Endometrial microvascular endothelial cells (primary cell): ENCODE measurements around the gene ARAP1. TPM values are rescaled to one million over a fixed set of nuclear protein-coding genes. Genes with fewer than 3 reads are reported as not detected.

Experiments
- in situ Hi-C: cut with HindIII; loops from 2 replicates; pipeline ENCODE4 v1.10.0; 2017; ENCODE audit warnings: low sequenced_read_pairs, low pct_unique_long_range_greater_than_20kb; ENCODE audit errors: inconsistent ontology term
- total RNA-seq: library from RNA; depleted of rRNA; stranded (reverse); fragments of >200 nt; gene quantifications from one replicate; pipeline ENCODE4 v1.2.3, GENCODE V29; 2015; ENCODE audit errors: inconsistent ontology term

The ARAP1 gene
- total RNA-seq, 1 donor from 2014 or later, result 76.5 TPM

GRCh38 chr11:72700146-72700545 lies 52.1 kb downstream of the ARAP1 start:
- in situ Hi-C loops, result no loop called here

- in situ Hi-C loops, result no loop called here
Observed at GRCh38 chr11:72697814-72698213, 54.4 kb downstream of the ARAP1 start.

GRCh38 chr11:72696866-72697700 lies 55.1 kb downstream of the ARAP1 start:
- in situ Hi-C loops, result no loop called here

- in situ Hi-C loops, result no loop called here
Observed at GRCh38 chr11:72695354-72695753, 56.9 kb downstream of the ARAP1 start.

GRCh38 chr11:72693271-72693968 lies 58.8 kb downstream of the ARAP1 start:
- in situ Hi-C loops, result no loop called here

GRCh38 chr11:72692498-72693237 lies 59.5 kb downstream of the ARAP1 start:
- in situ Hi-C loops, result no loop called here

- in situ Hi-C loops, result no loop called here
Observed at GRCh38 chr11:72690166-72690565, 62.0 kb downstream of the ARAP1 start.

GRCh38 chr11:72688929-72689328 lies 63.3 kb downstream of the ARAP1 start:
- in situ Hi-C loops, result no loop called here

- in situ Hi-C loops, result no loop called here
Observed at GRCh38 chr11:72688486-72688885, 63.7 kb downstream of the ARAP1 start.

- in situ Hi-C loops, result no loop called here
Observed at GRCh38 chr11:72687326-72687725, 64.9 kb downstream of the ARAP1 start.

GRCh38 chr11:72686639-72687220 lies 65.5 kb downstream of the ARAP1 start:
- in situ Hi-C loops, result no loop called here

GRCh38 chr11:72685560-72686480 lies 66.4 kb downstream of the ARAP1 start:
- in situ Hi-C loops, result no loop called here

GRCh38 chr11:72684236-72684912 lies 67.8 kb downstream of the ARAP1 start:
- in situ Hi-C loops, result no loop called here

- in situ Hi-C loops, result no loop called here
Observed at GRCh38 chr11:72683782-72684200, 68.4 kb downstream of the ARAP1 start.

GRCh38 chr11:72682858-72683243 lies 69.4 kb downstream of the ARAP1 start:
- in situ Hi-C loops, result no loop called here

GRCh38 chr11:72682238-72682857 lies 69.9 kb downstream of the ARAP1 start:
- in situ Hi-C loops, result no loop called here
